NCI-H128 (cell line): ENCODE results near the gene CD3D.

Source experiments
- DNase-seq: peaks from one replicate; lab custom pipeline; 2025; ENCODE audit not compliant: unreplicated experiment; lab: John Stamatoyannopoulos, UW

CD3D gene

DNA sequence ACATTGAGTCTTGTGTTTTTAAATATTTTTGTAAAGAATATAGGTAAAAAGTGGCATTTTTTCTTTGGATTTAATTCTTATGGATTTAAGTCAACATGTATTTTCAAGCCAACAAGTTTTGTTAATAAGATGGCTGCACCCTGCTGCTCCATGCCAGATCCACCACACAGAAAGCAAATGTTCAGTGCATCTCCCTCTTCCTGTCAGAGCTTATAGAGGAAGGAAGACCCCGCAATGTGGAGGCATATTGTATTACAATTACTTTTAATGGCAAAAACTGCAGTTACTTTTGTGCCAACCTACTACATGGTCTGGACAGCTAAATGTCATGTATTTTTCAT, 38.3 kb downstream of the CD3D start:
- DNase-seq = no peak

DNA sequence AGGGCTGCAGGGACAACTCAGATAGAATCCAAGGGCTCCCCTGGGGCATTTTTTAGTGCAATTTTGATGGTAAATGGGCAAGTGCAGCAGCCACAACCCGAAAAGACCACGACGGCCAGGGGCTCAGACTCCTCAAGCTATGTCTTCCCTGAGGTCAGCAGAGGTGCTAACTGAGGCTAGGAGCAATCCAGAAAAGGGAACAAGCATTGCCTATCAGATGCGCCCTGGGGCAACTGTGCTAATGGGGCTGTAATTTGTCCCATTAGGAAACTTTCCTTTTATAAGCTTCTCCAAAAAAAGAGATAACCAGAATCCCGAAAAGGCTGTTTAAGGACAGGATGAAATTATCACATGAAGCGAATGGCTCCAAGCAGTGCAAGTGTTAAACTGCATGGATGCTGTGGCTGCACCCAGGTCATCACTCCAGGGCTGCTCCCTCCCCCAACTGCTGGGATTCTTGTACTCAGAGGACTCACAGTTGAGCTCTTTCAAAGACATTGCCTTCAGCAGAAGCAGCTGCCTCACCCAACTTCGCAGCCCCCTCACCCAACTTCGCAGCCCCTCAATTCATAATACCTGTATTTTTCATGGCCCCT, 40.8 kb downstream of the CD3D start:
- no peak for DNase-seq

DNA sequence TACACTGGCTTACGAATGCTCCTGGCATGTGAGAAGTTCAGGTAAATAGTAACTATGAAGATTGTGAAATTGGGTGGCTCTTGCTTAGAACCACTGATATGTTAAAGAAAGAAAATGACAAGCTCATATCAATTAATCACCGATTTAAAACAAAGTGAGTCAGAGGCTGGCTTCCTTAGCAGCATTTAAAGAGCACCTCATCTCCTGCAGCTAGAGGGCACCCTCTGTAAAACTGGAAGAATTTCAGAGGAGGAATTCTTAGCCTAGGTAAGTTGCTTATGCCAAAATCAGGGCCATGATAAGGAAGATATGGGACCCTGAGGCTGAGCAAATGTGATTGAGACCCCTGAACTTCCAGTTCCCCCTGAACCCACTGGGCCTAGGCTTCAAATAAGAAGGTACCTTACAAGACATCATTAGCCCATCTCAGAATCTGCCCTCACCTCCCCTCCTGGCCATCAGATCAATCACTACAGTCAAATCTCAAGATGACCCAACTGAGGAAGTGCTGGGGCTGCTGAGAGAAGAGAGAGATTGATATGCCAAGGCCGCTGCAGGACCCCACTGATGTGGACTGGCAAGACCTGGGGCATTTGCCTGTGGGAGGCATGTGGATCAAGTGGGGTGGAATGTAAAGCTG, 46.6 kb downstream of the CD3D start:
- DNase-seq = no peak

DNA sequence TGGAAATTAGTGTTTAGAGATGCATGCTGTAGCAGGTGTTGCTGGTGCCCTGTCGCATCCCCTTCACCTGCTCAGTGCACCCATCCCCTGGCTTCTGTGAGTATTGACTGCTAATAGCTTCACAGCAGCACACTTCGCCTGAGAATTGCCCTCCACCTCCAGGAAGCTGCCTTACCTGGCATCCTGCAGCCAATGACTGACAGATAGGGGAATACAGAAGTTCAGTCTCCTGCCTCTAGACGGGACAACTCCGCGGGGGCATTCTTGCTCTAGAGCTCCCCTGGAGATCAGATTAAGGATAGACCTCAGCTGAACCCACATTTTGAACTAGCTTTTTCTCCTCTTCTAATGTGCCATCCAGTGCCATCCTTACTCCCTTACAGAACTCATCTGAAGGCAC, 47.3 kb downstream of the CD3D start:
- no peak for DNase-seq

DNA sequence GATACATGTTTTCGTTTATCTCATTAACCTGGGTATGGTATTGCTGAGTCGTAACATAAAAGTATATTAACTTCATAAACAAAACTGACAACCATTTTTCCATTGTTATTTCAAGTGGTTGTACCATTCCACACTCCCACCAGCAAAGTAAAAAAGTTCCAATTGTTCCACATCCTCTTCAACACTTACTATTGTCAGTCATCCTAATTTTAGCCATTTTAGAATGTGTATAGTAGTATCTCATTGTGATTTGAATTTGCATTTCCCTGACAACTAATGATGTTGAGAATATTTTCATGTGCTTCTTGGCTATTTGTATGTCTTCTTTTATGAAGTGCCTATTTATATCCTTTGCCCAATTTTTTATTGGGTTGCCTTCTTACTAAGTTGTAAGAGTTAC, 48.5 kb downstream of the CD3D start:
- DNase-seq = no peak

DNA sequence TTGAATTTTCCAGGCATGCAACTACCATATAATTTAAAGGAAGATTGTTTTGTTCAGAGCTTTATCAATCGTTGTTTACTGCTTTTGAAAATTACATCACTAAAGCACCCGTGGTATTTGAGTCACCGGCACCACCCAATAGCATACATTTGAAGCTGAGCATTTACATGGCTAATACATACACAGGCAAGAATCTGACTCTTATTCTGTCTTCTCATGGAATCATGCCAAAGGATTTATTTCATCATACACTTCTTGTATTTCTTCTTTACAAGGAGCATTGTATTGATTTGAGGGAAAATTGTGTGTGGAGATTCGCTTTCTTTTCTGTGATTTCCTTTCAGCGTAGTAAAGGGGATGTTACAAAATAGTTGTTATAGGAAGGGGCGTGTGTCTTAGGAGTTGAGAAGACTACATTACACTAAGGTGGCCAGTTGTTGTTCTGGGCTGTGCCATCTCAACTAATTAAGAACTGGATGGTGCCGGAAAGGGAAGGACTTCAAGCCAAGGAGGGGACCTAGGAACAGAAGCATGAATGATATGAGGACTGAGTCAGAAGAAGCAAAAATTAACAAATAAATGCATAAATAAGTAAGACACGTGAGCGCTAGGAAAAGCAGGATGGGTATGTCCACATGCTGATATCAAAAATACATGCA, 50.9 kb downstream of the CD3D start:
- DNase-seq = no peak

DNA sequence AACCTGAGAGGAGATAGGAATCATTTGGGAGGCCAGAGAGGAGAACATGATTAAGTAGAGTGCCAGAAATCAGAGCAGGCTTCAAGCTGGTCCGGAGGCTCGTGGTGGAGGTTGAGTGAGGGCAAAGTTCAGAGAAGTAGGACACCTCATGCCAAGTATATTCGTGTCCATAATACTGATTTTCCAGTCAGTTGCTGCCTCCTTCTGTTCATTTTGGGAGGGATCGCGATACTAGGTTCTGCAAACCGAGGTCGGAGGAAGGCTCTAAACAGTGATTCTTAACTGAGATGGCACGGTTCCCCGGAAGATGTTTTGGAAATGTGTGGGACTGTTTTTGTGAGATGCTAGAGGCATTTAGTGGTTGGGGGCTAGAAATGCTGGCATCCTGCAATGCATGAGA, 51.6 kb downstream of the CD3D start:
- DNase-seq = no peak

DNA sequence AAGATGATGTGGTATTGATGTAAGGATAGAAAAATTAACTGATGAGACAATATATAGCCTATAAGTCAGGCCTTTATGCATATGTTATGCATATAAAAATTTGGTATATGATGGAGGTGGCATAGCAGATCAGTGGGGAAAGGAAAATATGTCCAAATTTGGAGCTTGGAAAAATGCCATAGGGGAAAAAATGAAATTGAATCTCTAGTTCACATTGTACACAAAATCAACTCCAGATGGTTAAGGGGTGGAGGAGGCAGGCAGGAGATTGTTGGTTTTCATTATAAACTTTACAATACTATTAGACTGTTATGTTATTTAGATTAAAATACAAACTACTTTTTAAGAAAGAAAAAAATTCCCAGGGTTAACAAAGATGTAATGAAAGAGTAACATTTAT, 53.1 kb downstream of the CD3D start:
- no peak for DNase-seq
